ENCODE results near the gene UNKL. TPM values are rescaled to one million over a fixed set of nuclear protein-coding genes. Genes with fewer than 3 reads are reported as not detected.

The UNKL gene
- total RNA-seq, 1 experiment from 2014 or later = 32.0 TPM

- Histone ChIP-seq H3K14ac (ENCODE audit: insufficient read depth, low read length) (no peak overlapping the region), H3K79me1 (ENCODE audit: insufficient read depth, low read depth, low read length, poor library complexity, severe bottlenecking) (no peaks in the 10 kb centered on the region), H3K79me2 (ENCODE audit: insufficient read depth, low read length) (no peaks in the 10 kb centered on the region), H2BK20ac (ENCODE audit: low read depth, low read length, poor library complexity, severe bottlenecking) (no peak overlapping the region), H2BK15ac (ENCODE audit: low read depth, low read length) (no peak overlapping the region), H3K9me3 (ENCODE audit: control insufficient read depth, low read depth, low read length) (no peaks in the 10 kb centered on the region), H3K18ac (ENCODE audit: insufficient read length, low read depth, low read length) (no peak overlapping the region), H2BK120ac (ENCODE audit: low read depth, low read length, poor library complexity, severe bottlenecking) (no peak overlapping the region), H3K4me2 (ENCODE audit: insufficient read depth, insufficient read length, low read length) (no peak overlapping the region), H3K4ac (ENCODE audit: low read depth, low read length) (no peak overlapping the region), H3K23ac (ENCODE audit: insufficient read length, low read depth, low read length) (no peak overlapping the region), H2AK5ac (ENCODE audit: insufficient read length, low read length) (no peak overlapping the region), H2BK5ac (ENCODE audit: insufficient read length, low read length) (no peak overlapping the region), H2BK12ac (ENCODE audit: insufficient read length, low read depth, low read length) (no peak overlapping the region), H3K9ac (ENCODE audit: extremely low read depth, insufficient read length, low read length) (no peak overlapping the region), H3K27ac (ENCODE audit: insufficient read length, low read depth, low read length) (no peak overlapping the region), H3K4me1 (ENCODE audit: insufficient read depth, low read length) (no peaks in the 10 kb centered on the region), H4K8ac (replicated peaks; ENCODE audit: insufficient read length, low read depth, low read length) (no peak overlapping the region), H4K5ac (ENCODE audit: insufficient read length, low read depth, low read length) (no peak overlapping the region), H4K20me1 (ENCODE audit: control insufficient read depth, insufficient read depth, insufficient read length) (no peaks in the 10 kb centered on the region), H3K23me2 (ENCODE audit: insufficient read length, low read depth, low read length, poor library complexity, severe bottlenecking) (no peaks in the 10 kb centered on the region), H4K91ac (ENCODE audit: insufficient read length, low read depth, low read length) (no peak overlapping the region), H3K56ac (ENCODE audit: insufficient read length, low read depth, low read length) (no peak overlapping the region), H3T11ph (ENCODE audit: low read length) (no peak overlapping the region), H2AFZ (ENCODE audit: low read length) (no peak overlapping the region), H3K27me3 (ENCODE audit: insufficient read depth, low read length) (no peaks in the 10 kb centered on the region)
- WGBS (ENCODE audit: extremely low coverage, insufficient read length, low lambda C conversion rate) = no CpG with 5 or more reads among the region's 39 CpGs
- no peaks in the 10 kb centered on the region for H3K9me3 Mint-ChIP-seq
- DNase-seq = no peak
- H3K4me1 Mint-ChIP-seq = peaks cover 6 to 7% of the 10 kb centered on the region in 2 experiments
- H3K4me3 Mint-ChIP-seq = peak overlapping the region in 1 of 2 experiments; percentile 55; a peak in 2 of 5 replicates
- no peak for TF ChIP-seq CTCF (conservative IDR thresholded peaks at IDR 0.05)
- no peaks in the 10 kb centered on the region for H3K36me3 Mint-ChIP-seq (ENCODE audit: insufficient read depth in 1 of 3, low read depth in 3 of 3)
- H3K27me3 Mint-ChIP-seq (ENCODE audit: low read depth) = peaks cover 23% of the 10 kb centered on the region
- H3K27ac Mint-ChIP-seq = no peak overlapping the region
These were observed 72.7 kb downstream of the UNKL start for GRCh38 chr16:1341495-1342420.
